GM18499 (cell line): ENCODE measurements around the gene SEMA5B.

Experiments used
- ATAC-seq: cut with Tn5 transposase; IDR thresholded peaks from one replicate; pipeline ENCODE4 v1.9.1; 2021; ENCODE audit warnings: moderate number of reproducible peaks; ENCODE audit not compliant: insufficient read depth, unreplicated experiment

The SEMA5B gene

GRCh38 chr3:123061856-123062255 lies 34.3 kb upstream of the SEMA5B start:
- ATAC-seq, result no peak

GRCh38 chr3:123060054-123060453 lies 32.5 kb upstream of the SEMA5B start:
- no peak for ATAC-seq

DNA sequence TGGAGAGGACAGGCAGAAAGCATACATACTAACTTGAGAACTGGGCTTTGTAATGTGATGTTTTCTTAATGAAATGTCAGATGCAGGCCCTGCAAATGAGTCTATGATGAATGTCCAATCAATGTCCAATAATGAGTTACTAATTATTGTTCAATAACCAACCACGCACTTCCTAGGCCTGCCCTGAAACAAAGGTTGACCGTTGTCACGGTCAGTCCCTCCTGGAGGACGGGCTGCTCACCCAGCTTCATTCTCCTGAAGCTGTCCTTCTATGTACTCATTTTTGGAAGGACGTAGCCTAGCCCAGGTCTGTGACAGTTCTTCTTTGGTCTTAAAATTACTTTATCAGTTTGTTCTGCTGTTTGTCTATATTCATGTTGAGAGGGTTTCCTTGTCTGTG lies 30.9 kb upstream of the SEMA5B start:
- no peak for ATAC-seq

- ATAC-seq, result no peak
Observed at GRCh38 chr3:123055352-123055751, 27.8 kb upstream of the SEMA5B start.

GRCh38 chr3:123054931-123055330 lies 27.4 kb upstream of the SEMA5B start:
- no peak for ATAC-seq

DNA sequence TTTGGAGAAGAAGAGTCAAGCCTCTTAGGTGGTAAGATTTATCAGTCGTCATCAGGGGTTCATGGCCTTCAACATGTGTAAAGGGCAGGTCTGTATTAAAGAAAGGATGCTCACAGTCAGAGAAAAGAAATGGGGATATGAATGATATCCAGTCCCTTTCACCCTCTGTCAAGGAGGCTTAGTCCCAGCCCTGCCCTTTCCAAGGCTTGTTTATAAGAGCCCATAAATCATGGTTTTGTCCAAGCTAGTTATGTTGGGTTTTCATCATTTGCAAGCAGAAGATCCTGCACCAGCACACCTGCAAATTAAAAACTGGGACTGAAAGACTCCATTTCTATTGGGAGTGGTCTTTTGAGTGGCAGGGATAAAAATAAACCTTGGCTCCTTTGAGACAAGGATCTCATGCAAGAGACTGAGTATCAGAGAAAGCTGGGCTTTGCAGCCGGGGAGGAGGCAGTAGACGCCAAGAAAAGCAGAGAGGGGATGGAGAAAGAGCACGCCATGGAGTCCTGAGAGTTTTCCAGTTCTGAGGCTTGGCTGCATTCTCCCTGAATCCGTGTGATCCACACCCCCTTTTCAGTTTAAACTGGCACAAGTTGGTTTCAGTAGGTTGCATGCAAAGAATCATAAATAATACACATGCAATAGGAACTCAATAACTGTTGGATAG lies 26.7 kb upstream of the SEMA5B start:
- no peak for ATAC-seq

GRCh38 chr3:123053107-123053506 lies 25.5 kb upstream of the SEMA5B start:
- no peak for ATAC-seq

DNA sequence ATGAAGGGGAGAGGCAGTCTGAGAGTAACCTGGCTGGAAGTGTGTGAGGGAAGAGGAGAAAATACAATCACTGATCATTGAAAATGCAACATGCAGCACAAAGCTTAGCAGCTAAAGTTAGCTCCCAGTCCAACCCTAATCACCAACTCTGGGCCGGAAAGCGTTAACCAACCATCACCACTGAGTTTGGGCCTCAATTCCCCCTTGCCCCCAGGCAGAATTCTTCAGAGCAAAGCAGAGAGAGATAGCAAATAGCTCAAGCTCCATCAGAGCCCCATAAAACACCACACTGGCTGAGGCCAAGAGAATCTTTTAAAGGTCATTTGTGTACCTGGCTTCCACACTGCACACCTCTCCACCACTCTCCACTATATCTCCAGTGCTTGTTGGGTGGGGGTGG lies 23.1 kb upstream of the SEMA5B start:
- ATAC-seq, result no peak

- no peak for ATAC-seq
Observed at GRCh38 chr3:123048480-123049237, 21.1 kb upstream of the SEMA5B start.

GRCh38 chr3:123047062-123047319 lies 19.4 kb upstream of the SEMA5B start:
- no peak for ATAC-seq

DNA sequence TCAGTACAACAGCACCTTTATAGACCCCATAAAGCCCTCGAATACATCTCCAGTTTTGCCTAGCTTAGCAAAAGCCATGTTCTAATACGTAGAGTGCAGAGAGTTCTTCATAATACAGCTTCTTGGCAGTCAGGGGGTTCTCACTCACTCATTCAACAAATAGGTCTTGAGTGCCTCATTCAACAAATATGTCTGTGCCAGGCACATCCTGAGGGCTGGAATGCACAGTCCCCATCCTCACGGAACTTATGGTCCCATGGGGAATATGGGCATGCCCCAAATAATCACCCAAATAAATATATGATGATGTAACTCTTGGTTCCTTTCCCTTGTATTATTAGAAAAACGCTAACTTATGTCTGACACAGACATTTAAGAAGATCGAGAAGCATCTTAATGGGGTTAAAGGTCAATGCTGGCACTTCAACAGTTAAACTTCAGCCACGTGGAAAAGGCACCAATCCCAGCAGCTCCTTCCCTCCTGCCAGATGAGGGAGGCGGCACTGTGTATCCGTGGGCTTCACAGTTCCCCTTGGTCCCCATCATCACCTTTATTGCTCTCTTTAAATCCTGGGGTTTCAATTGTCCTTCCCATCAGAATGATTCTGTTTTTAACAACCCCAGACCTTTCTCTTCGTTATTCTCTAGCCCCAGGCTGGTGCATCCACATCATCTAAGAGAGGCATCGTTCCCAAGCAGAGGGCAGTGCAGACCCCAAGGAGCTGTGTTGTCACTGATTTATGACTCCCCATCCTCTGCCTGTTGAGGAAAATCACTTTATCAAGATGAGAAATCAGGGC lies 18.9 kb upstream of the SEMA5B start:
- ATAC-seq, result no peak

- ATAC-seq, result no peak
Observed at GRCh38 chr3:123044981-123045763, 17.6 kb upstream of the SEMA5B start.

GRCh38 chr3:123042413-123042812 lies 14.8 kb upstream of the SEMA5B start:
- ATAC-seq, result no peak

GRCh38 chr3:123039178-123039577 lies 11.6 kb upstream of the SEMA5B start:
- ATAC-seq, result no peak

DNA sequence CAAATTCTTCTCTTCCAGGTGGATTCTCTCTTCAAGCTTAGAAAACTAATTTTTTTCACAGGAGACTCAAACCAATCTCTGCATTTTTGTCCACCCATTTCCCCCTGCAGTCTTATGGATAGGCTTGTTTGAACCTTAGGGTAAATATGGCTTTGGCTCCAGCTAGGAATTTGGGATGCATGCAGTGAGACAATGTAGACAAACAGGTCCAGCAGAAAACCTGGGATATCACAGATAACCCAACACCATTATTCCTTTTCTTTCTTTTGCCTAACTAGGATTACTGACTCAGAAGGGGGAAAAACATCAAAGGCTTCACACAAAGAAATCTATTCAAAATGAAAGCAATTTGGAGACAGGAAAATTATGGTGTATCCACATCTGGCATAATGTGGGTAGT lies 11.2 kb upstream of the SEMA5B start:
- no peak for ATAC-seq

DNA sequence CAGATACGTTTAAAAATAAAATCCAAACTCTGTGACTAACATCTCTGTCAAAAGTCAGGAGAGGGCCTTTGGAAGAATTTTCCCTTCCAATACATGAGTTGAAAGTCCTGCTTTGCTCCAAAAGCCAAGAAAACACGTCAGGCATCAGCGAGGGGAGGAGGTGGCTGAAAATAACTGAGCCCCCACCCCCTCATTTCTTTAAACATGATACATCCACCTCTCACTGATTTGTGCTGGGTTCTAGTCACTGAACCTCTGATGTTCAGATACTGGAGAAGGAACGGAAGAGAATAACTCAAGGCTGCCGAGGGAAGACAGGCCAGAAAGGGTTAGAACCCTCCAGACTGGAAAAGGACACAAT lies 9.4 kb upstream of the SEMA5B start:
- ATAC-seq, result no peak

DNA sequence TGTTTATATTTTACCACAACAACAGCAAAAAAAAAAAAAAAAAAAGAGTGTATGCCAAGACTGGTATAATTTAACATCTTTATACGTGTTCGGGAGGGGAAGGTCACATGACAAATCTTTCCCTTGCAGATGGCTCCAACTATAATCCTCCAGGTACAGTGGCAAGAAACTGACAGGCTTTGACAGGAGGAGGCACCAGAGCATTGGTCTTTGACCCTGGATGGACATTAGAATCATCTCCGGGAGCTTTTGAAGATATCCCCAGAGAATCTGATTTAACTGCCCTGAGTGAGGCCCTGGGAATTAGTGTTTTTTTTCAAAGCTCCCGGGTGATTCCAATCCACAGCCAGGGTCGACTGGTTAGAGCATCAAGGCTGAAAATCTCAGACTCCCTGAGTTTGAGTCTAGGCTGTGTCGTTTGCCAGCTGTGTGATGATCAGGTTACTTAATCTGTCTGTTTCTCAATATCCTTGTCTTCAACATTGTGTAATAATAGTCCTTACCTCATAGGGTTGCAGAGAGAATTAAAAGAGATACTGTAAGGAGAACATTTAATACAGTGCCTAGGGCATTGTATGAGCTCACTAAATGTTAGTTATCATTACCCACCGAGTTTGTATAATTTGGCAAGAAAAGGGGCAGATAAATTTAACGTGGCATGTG lies 8.9 kb upstream of the SEMA5B start:
- no peak for ATAC-seq

- ATAC-seq, result no peak
Observed at GRCh38 chr3:123034996-123035395, 7.4 kb upstream of the SEMA5B start.

DNA sequence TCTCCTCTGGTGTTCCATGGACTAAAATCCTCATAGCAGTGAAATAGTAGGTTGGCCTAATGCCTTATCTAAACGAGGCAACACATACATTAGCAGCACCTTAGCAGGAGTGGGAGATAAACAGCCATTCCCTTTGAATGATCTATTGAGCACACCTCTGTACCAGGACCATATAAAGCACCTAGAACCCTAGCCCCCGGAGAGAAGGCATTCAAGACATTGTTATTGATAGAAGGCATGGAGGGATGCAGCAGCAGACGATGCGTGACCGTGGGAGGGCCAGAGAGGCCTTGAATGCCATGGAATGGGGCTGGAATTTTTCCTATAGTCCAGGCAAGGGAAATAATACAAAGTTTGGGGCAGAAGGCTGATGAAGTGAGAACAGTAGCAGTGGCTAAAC lies 6.6 kb upstream of the SEMA5B start:
- ATAC-seq, result no peak

DNA sequence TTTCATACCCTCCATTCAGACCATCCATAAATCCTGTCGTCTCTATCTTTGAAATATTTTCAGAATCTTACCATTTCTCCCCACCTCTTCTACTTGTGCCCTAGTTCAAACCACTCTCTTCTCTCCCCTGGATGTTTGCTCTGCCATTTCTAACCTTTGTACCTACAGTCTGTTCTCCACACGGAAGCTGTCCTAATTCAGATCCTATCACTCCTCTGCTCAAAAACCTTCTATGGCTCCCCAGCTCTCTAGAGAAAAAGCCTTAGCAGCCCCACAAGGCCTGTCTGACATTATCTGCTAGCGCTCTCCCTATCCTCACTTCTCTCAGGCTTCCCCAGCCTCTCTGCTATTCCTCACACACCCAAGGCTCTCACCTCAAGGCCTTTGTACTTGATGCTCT lies 4.5 kb upstream of the SEMA5B start:
- ATAC-seq, result no peak
